ENCODE data around the gene ZNF106.

GRCh38 chr15:42508263-42508690 is 17.3 kb upstream of the ZNF106 start:
- TF ChIP-seq POLR2A (IDR thresholded peaks at IDR 0.05; ENCODE audit: low read depth) (no peak), CTCF (IDR thresholded peaks at IDR 0.05) (peak in 1 of 3 experiments; percentile 5)

Data from esophagus muscularis mucosa (tissue), 3 donors.